Right lobe of liver (tissue), 6 donors: ENCODE measurements around the gene C1orf50. TPM values are rescaled to one million over a fixed set of nuclear protein-coding genes. Genes with fewer than 3 reads are reported as not detected.

ENCODE experiments used
- ATAC-seq, 4 donors: fragments of 200-7000 bp; cut with Tn5 transposase; one replicate each; pipeline ENCODE4 v1.9.1; 2020; ENCODE audit warnings: mild to moderate bottlenecking in 4 of 4, moderate library complexity in 4 of 4
- DNase-seq, 3 donors: peaks; one replicate each; pipeline ENCODE4 v3.0.0-alpha.2; 2020
- H3K27ac ChIP-seq, 3 donors: fragments of 200-600 bp; one replicate each; pipeline ENCODE4 v1.8.0; 2022
- H3K27me3 ChIP-seq, 2 donors: fragments of 200-600 bp; one replicate each; pipeline ENCODE4 v1.8.0; 2022
- H3K36me3 ChIP-seq, 4 donors: fragments of 200-600 bp; sonication (generic) in 1 of 4; one replicate each; pipeline versions ENCODE4 v1.5.1 to v1.8.0; 2017 to 2022; ENCODE audit warnings: control low read depth in 1 of 4
- H3K4me1 ChIP-seq, 4 donors: fragments of 200-600 bp; sonication (generic) in 1 of 4; one replicate each; pipeline versions ENCODE4 v1.5.1 to v1.8.0; 2017 to 2022; ENCODE audit warnings: control low read depth in 1 of 4
- H3K4me3 ChIP-seq, 3 donors: fragments of 200-600 bp; one replicate each; pipeline ENCODE4 v1.8.0; 2022
- H3K9me3 ChIP-seq, 4 donors: fragments of 200-600 bp; sonication (generic) in 1 of 4; one replicate each; pipeline versions ENCODE4 v1.5.1 to v1.8.0; 2017 to 2022; ENCODE audit warnings: control low read depth in 1 of 4
- CTCF ChIP-seq, 4 donors: fragments of 200-600 bp in 3 of 4; fragments of 450-650 bp in 1 of 4; IDR thresholded peaks; one replicate each; pipeline versions ENCODE4 v1.5.1 to v1.8.0; 2016 to 2022; ENCODE audit warnings: antibody characterized with exemption in 4 of 4, mild to moderate bottlenecking in 2 of 4
- POLR2A ChIP-seq: fragments of 450-650 bp; IDR thresholded peaks from one replicate; pipeline ENCODE4 v1.6.1; 2017; ENCODE audit warnings: antibody characterized with exemption, mild to moderate bottlenecking
- WGBS: methylation state at CpG from one replicate; pipeline ENCODE4 v1.1.6; 2018; ENCODE audit warnings: low coverage, low lambda C conversion rate; ENCODE audit not compliant: insufficient coverage; ENCODE audit errors: missing lambda C conversion rate; 5-methylcytosine and 5-hydroxymethylcytosine counted together
- intact Hi-C, 2 donors: fragments of 100-400 bp; cut with DNase I; formaldehyde crosslinking; loops; one replicate each; pipeline versions ENCODE4 v1.11.2 to v1.14.1; 2022
- total RNA-seq, 6 experiments: library from RNA; depleted of rRNA in 2 of 6; stranded (reverse); fragments of >200 nt in 2 of 6; fragmentation: NEBNext Ultra II Directional in 3 of 6; extraction: Animal tissue kit (Norgen Biotek cat#: 25700) in 3 of 6; gene quantifications; one replicate each; pipeline versions ENCODE4 v1.1.0 to v1.2.4, GENCODE V29; 2016 to 2023
- donor health status: DM: no; HTN: yes; CAD: no.
- donor health status: DM: no; HTN: no; CAD: no.
- donor health status: DM: no; HTN: no; CAD: no.
- donor health status: DM: no; HTN: yes; CAD: no.
- donor health status: DM: no; HTN: yes; CAD: no.

C1orf50 gene
- total RNA-seq, 6 experiments from 2014 or later, result 4.7 to 6.4 (median 5.3) TPM

- H3K4me1 ChIP-seq, result no peaks in the 10 kb centered on the region
- H3K9me3 ChIP-seq, result no peaks in the 10 kb centered on the region
- ATAC-seq (no peak), DNase-seq (peak in 1 of 3 donors; percentile 35)
- WGBS, result 80% methylated on average over 2 of the region's 8 CpGs
- no peaks in the 10 kb centered on the region for H3K27me3 ChIP-seq
- H3K4me3 ChIP-seq, result no peak overlapping the region
- no peak for TF ChIP-seq CTCF (IDR thresholded peaks at IDR 0.05)
- TF ChIP-seq POLR2A, result no peak
- no peak overlapping the region for H3K27ac ChIP-seq
- intact Hi-C loops, result loop anchor here in 1 of 2 donors (10.0 kb wide), 1 partner anchor 161 kb away; no protein-coding TSS in a partner anchor
- peaks cover 0 to 11% (median 4%) of the 10 kb centered on the region in 4 donors for H3K36me3 ChIP-seq
Measured at GRCh38 chr1:42745851-42746250, 21.2 kb upstream of the C1orf50 start.

GRCh38 chr1:42746436-42747105, 20.5 kb upstream of the C1orf50 start:
- no peaks in the 10 kb centered on the region for H3K27me3 ChIP-seq
- TF ChIP-seq POLR2A (no peak), CTCF (IDR thresholded peaks at IDR 0.05) (no peak)
- H3K36me3 ChIP-seq, result peaks cover 0 to 13% (median 4%) of the 10 kb centered on the region in 4 donors
- intact Hi-C loops, result loop anchor here in 1 of 2 donors (10.0 kb wide), 1 partner anchor 162 kb away; no protein-coding TSS in a partner anchor
- no peaks in the 10 kb centered on the region for H3K9me3 ChIP-seq
- 69% methylated on average over 3 of the region's 12 CpGs for WGBS
- H3K4me3 ChIP-seq, result no peak overlapping the region
- H3K27ac ChIP-seq, result no peak overlapping the region
- peak in 1 of 3 donors; percentile 33 for DNase-seq
- no peaks in the 10 kb centered on the region for H3K4me1 ChIP-seq
- ATAC-seq, result no peak

GRCh38 chr1:42747125-42747524, 19.9 kb upstream of the C1orf50 start:
- H3K27me3 ChIP-seq, result no peaks in the 10 kb centered on the region
- intact Hi-C loops, result loop anchor here in 1 of 2 donors (10.0 kb wide), 1 partner anchor 162 kb away; no protein-coding TSS in a partner anchor
- no peaks in the 10 kb centered on the region for H3K9me3 ChIP-seq
- no peak for TF ChIP-seq POLR2A
- peak; percentile 51 to 62 (median 54) for TF ChIP-seq CTCF (IDR thresholded peaks at IDR 0.05)
- 20% methylated on average over 1 of the region's 14 CpGs for WGBS
- ATAC-seq (peak; percentile 59 to 70 (median 60)), DNase-seq (peak in 2 of 3 donors; percentile 35 to 45)
- no peaks in the 10 kb centered on the region for H3K4me1 ChIP-seq
- H3K4me3 ChIP-seq, result no peak overlapping the region
- H3K27ac ChIP-seq, result no peak overlapping the region
- H3K36me3 ChIP-seq, result peaks cover 0 to 18% (median 7%) of the 10 kb centered on the region in 4 donors

GRCh38 chr1:42748021-42748420, 19.0 kb upstream of the C1orf50 start:
- Histone ChIP-seq H3K27me3 (no peaks in the 10 kb centered on the region), H3K9me3 (no peaks in the 10 kb centered on the region), H3K4me1 (no peaks in the 10 kb centered on the region), H3K4me3 (no peak overlapping the region), H3K36me3 (peaks cover 0 to 27% (median 10%) of the 10 kb centered on the region in 4 donors), H3K27ac (no peak overlapping the region)
- TF ChIP-seq CTCF (IDR thresholded peaks at IDR 0.05), result no peak
- TF ChIP-seq POLR2A, result no peak
- DNase-seq (peak in 1 of 3 donors; percentile 33), ATAC-seq (no peak)
- intact Hi-C loops, result loop anchor here in 1 of 2 donors (10.0 kb wide), 1 partner anchor 163 kb away; no protein-coding TSS in a partner anchor
- WGBS, result 68% methylated on average over 2 of the region's 10 CpGs
